ENCODE measurements around the gene GALNT14.

GALNT14 gene

DNA sequence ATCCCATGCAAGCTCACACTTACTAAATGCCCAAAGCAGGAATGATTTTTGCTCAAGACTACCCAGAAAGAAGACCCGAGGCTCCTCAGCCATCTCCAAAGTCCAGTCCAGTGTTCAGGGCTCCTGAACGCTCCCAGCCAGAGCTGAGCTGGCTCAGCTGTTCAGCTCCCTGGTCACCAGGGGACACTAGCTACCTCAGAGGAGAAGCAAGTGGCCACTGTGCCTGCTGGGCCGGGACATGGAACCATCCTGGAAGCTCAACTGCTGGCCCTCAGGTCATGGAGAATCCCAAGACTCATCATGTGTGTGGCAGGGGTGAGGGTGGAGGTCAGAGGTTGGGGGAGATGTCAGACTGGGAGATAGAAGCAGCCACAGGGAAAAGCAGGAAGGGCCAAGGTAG is 89.0 kb downstream of the GALNT14 start:
- H3K9me3 ChIP-seq (ENCODE audit: control insufficient read depth in 5 of 5, low read length in 5 of 5): no peaks in the 10 kb centered on the region
- H3K4me3 ChIP-seq (ENCODE audit: low read depth in 1 of 5, low read length in 5 of 5): no peak overlapping the region
- peaks cover 0 to 8% (median 0%) of the 10 kb centered on the region in 5 donors for H3K4me1 ChIP-seq (ENCODE audit: control insufficient read depth in 5 of 5, insufficient read depth in 5 of 5, low read length in 5 of 5)
- no peaks in the 10 kb centered on the region for H3K36me3 ChIP-seq (ENCODE audit: control insufficient read depth in 5 of 5, insufficient read depth in 5 of 5, low read length in 5 of 5)
- H3K27ac ChIP-seq (ENCODE audit: low read depth, low read length): no peak overlapping the region
- H3K9ac ChIP-seq (ENCODE audit: low read length in 5 of 5): no peak overlapping the region
- peaks cover 0 to 4% (median 0%) of the 10 kb centered on the region in 5 donors for H3K27me3 ChIP-seq (ENCODE audit: control insufficient read depth in 5 of 5, insufficient read depth in 4 of 5, low read length in 5 of 5)

DNA sequence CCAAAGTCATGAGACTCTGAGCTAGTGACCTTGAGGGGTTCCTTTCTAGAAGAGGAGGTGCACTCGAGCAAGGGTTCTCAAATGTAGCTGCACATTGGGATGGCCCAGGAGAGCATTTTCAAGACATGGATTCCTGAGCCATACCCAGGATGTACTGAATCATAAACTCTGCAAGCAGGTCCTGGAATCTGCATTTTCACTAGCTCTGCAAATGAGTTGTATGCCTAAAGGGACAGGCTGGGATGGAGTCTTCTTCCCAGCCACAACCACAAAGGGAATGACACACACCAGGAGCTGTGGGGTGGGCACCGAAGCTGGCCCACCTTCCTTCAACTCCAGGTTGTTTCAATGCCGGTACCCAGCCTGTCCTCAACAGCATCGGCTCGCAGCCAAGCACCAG is 90.6 kb downstream of the GALNT14 start:
- Histone ChIP-seq H3K27ac (ENCODE audit: low read depth, low read length) (no peak overlapping the region), H3K4me3 (ENCODE audit: low read depth in 1 of 5, low read length in 5 of 5) (no peak overlapping the region), H3K9me3 (ENCODE audit: control insufficient read depth in 5 of 5, low read length in 5 of 5) (no peaks in the 10 kb centered on the region), H3K9ac (ENCODE audit: low read length in 5 of 5) (no peak overlapping the region), H3K4me1 (ENCODE audit: control insufficient read depth in 5 of 5, insufficient read depth in 5 of 5, low read length in 5 of 5) (peaks cover 0 to 5% (median 0%) of the 10 kb centered on the region in 5 donors), H3K27me3 (ENCODE audit: control insufficient read depth in 5 of 5, insufficient read depth in 4 of 5, low read length in 5 of 5) (peaks cover 0 to 4% (median 0%) of the 10 kb centered on the region in 5 donors), H3K36me3 (ENCODE audit: control insufficient read depth in 5 of 5, insufficient read depth in 5 of 5, low read length in 5 of 5) (no peaks in the 10 kb centered on the region)

DNA sequence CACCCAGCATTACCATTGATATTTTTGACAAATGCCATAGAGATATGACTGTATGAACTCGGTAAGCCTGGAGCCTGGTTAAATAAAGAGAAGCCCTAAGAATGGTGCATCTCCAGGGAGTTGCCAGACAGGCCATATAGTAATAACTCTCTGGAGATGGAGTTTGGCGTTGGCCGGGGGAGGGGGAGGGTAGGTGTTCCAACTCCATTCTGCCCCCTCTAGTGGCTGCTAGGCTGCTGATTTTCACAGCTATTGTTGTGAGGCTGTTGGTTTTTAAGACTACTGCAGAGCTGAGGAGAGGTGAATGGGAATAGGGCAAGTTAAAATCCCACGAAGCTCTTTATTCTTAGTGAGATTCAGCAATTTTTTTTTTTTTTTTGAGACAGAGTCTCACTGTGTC is 99.9 kb downstream of the GALNT14 start:
- Histone ChIP-seq H3K9me3 (ENCODE audit: control insufficient read depth in 5 of 5, low read length in 5 of 5) (peaks cover 6 to 24% (median 23%) of the 10 kb centered on the region in 5 donors), H3K4me1 (ENCODE audit: control insufficient read depth in 5 of 5, insufficient read depth in 5 of 5, low read length in 5 of 5) (no peaks in the 10 kb centered on the region), H3K36me3 (ENCODE audit: control insufficient read depth in 5 of 5, insufficient read depth in 5 of 5, low read length in 5 of 5) (no peaks in the 10 kb centered on the region), H3K27ac (ENCODE audit: low read depth, low read length) (no peak overlapping the region), H3K4me3 (ENCODE audit: low read depth in 1 of 5, low read length in 5 of 5) (no peak overlapping the region), H3K9ac (ENCODE audit: low read length in 5 of 5) (no peak overlapping the region), H3K27me3 (ENCODE audit: control insufficient read depth in 5 of 5, insufficient read depth in 4 of 5, low read length in 5 of 5) (peaks cover 0 to 2% (median 0%) of the 10 kb centered on the region in 5 donors)

DNA sequence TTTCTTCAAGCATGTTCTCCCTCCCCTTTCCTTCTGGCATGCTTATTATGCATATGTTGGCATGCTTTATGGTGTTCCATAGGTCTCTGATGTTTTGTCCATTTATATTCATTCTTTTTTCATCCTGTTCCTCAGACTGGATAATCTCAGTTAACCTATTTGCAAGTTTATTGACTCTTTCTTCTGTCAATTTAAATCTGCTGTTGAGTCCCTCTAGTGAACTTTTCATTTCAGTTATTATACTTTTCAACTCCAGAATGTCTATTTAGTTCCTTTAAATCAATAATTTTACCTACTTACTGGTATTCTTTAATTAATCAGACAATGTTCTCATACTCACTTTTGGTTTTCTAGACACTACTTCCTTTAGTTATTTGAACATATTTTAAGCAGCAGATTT is 101.2 kb downstream of the GALNT14 start:
- no peaks in the 10 kb centered on the region for H3K27me3 ChIP-seq (ENCODE audit: control insufficient read depth in 5 of 5, insufficient read depth in 4 of 5, low read length in 5 of 5)
- H3K27ac ChIP-seq (ENCODE audit: low read depth, low read length): no peak overlapping the region
- no peak overlapping the region for H3K9ac ChIP-seq (ENCODE audit: low read length in 5 of 5)
- peaks cover 6 to 24% (median 23%) of the 10 kb centered on the region in 5 donors for H3K9me3 ChIP-seq (ENCODE audit: control insufficient read depth in 5 of 5, low read length in 5 of 5)
- H3K4me1 ChIP-seq (ENCODE audit: control insufficient read depth in 5 of 5, insufficient read depth in 5 of 5, low read length in 5 of 5): no peaks in the 10 kb centered on the region
- no peaks in the 10 kb centered on the region for H3K36me3 ChIP-seq (ENCODE audit: control insufficient read depth in 5 of 5, insufficient read depth in 5 of 5, low read length in 5 of 5)
- H3K4me3 ChIP-seq (ENCODE audit: low read depth in 1 of 5, low read length in 5 of 5): no peak overlapping the region

DNA sequence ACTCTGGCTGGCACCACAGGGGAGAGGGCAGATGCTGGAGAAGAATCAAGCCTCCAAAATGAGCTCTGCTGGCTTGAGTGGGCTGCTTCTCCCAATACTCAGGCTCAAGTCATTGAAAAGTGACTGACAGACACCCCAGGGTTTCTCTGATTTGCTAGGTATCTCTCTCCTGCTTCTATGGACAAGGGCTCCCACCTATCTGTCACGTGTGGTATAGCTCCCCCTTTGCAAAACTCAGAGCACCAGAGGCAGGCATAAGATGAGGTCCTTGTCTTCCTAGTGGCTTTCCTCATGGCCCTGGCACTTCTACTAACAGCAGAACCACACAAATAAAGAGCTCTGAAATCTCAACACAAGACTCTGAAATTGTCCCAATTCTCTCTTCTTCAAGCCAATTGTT is 105.2 kb downstream of the GALNT14 start:
- Histone ChIP-seq H3K27ac (ENCODE audit: low read depth, low read length) (no peak overlapping the region), H3K4me3 (ENCODE audit: low read depth in 1 of 5, low read length in 5 of 5) (no peak overlapping the region), H3K9me3 (ENCODE audit: control insufficient read depth in 5 of 5, low read length in 5 of 5) (peaks cover 6 to 24% (median 20%) of the 10 kb centered on the region in 5 donors)

DNA sequence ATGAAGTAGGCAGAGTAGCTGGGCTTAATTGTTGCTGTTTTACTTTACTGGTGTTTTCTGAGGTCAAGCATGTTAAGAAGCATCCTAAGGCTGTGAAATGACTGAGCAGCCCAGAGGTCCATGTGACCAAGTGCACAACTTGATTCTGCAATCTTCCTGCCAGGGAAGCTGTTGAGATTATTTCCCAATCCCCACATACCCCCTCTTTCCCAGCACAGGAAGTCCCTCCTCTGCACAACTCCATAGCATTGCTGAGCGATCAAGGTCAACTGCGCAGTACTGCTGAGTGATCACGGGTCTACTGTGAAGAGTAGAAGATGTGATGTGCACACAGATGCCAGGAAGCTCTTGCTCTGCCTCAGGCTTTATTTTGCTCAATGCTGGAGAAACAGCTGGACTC is 105.8 kb downstream of the GALNT14 start:
- no peak overlapping the region for H3K9ac ChIP-seq (ENCODE audit: low read length in 5 of 5)
- H3K4me1 ChIP-seq (ENCODE audit: control insufficient read depth in 5 of 5, insufficient read depth in 5 of 5, low read length in 5 of 5): no peaks in the 10 kb centered on the region
- H3K27ac ChIP-seq (ENCODE audit: low read depth, low read length): no peak overlapping the region
- H3K4me3 ChIP-seq (ENCODE audit: low read depth in 1 of 5, low read length in 5 of 5): no peak overlapping the region
- no peaks in the 10 kb centered on the region for H3K36me3 ChIP-seq (ENCODE audit: control insufficient read depth in 5 of 5, insufficient read depth in 5 of 5, low read length in 5 of 5)
- peaks cover 4 to 21% (median 17%) of the 10 kb centered on the region in 5 donors for H3K9me3 ChIP-seq (ENCODE audit: control insufficient read depth in 5 of 5, low read length in 5 of 5)
- peaks cover 0 to 3% (median 0%) of the 10 kb centered on the region in 5 donors for H3K27me3 ChIP-seq (ENCODE audit: control insufficient read depth in 5 of 5, insufficient read depth in 4 of 5, low read length in 5 of 5)

More for the DNA sequence above, 105.2 kb downstream of the GALNT14 start:
- H3K27me3 ChIP-seq (ENCODE audit: control insufficient read depth in 5 of 5, insufficient read depth in 4 of 5, low read length in 5 of 5): peaks cover 0 to 3% (median 0%) of the 10 kb centered on the region in 5 donors
- no peak overlapping the region for H3K9ac ChIP-seq (ENCODE audit: low read length in 5 of 5)
- no peaks in the 10 kb centered on the region for H3K4me1 ChIP-seq (ENCODE audit: control insufficient read depth in 5 of 5, insufficient read depth in 5 of 5, low read length in 5 of 5)
- no peaks in the 10 kb centered on the region for H3K36me3 ChIP-seq (ENCODE audit: control insufficient read depth in 5 of 5, insufficient read depth in 5 of 5, low read length in 5 of 5)

DNA sequence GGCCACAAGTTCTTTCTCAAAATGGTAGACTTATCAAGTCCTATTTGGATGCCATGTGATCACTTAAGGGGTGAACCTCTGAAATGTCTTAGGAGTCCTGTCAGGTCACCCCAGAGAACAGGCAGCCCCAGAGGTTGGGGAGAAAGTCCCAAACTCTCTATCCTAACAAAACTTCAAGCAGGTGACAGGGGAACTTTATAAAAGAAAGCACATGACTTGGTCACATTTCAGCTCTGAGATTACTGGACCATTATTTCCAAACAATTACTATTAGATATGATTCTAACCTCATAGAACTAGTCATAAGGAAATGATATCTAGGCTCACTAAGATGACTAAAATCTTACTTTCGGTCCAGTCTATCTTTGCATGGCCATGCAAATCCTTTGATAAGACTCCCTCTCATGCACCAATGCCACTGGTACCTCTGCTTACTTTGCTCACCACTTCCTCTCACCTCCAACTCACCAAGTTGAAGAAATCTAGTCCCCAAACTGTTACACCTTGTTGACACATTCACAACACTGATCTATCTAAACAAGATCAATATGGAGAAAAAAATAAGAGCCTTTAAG is 107.0 kb downstream of the GALNT14 start:
- Histone ChIP-seq H3K9me3 (ENCODE audit: control insufficient read depth in 5 of 5, low read length in 5 of 5) (peaks cover 0 to 10% (median 4%) of the 10 kb centered on the region in 5 donors), H3K36me3 (ENCODE audit: control insufficient read depth in 5 of 5, insufficient read depth in 5 of 5, low read length in 5 of 5) (no peaks in the 10 kb centered on the region), H3K27me3 (ENCODE audit: control insufficient read depth in 5 of 5, insufficient read depth in 4 of 5, low read length in 5 of 5) (peaks cover 0 to 3% (median 0%) of the 10 kb centered on the region in 5 donors), H3K4me3 (ENCODE audit: low read depth in 1 of 5, low read length in 5 of 5) (no peak overlapping the region), H3K9ac (ENCODE audit: low read length in 5 of 5) (no peak overlapping the region), H3K27ac (ENCODE audit: low read depth, low read length) (no peak overlapping the region), H3K4me1 (ENCODE audit: control insufficient read depth in 5 of 5, insufficient read depth in 5 of 5, low read length in 5 of 5) (no peaks in the 10 kb centered on the region)

DNA sequence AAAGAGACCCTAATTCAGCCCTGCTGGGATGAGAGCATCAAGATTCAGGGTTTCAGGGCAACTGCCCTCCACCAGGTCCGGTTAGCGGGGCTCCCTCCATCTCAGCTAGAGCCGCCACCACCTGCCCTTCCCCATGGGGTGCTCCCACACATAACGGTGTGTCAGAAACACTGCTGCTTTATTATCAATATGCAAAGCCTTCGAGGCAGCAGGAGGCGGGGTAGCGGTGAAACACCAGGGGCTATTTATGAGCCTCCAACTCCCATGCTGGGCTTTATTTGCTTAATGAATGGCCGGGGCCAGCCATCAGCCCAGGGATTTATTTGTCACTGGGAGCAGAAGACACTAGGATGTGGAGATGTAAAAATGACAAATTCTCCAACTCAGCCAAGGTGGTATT is 109.8 kb downstream of the GALNT14 start:
- Histone ChIP-seq H3K36me3 (ENCODE audit: control insufficient read depth in 5 of 5, insufficient read depth in 5 of 5, low read length in 5 of 5) (no peaks in the 10 kb centered on the region), H3K27ac (ENCODE audit: low read depth, low read length) (no peak overlapping the region), H3K4me1 (ENCODE audit: control insufficient read depth in 5 of 5, insufficient read depth in 5 of 5, low read length in 5 of 5) (no peaks in the 10 kb centered on the region), H3K9ac (ENCODE audit: low read length in 5 of 5) (no peak overlapping the region), H3K9me3 (ENCODE audit: control insufficient read depth in 5 of 5, low read length in 5 of 5) (peaks cover 0 to 1% (median 0%) of the 10 kb centered on the region in 5 donors), H3K4me3 (ENCODE audit: low read depth in 1 of 5, low read length in 5 of 5) (no peak overlapping the region), H3K27me3 (ENCODE audit: control insufficient read depth in 5 of 5, insufficient read depth in 4 of 5, low read length in 5 of 5) (peaks cover 0 to 3% (median 0%) of the 10 kb centered on the region in 5 donors)

DNA sequence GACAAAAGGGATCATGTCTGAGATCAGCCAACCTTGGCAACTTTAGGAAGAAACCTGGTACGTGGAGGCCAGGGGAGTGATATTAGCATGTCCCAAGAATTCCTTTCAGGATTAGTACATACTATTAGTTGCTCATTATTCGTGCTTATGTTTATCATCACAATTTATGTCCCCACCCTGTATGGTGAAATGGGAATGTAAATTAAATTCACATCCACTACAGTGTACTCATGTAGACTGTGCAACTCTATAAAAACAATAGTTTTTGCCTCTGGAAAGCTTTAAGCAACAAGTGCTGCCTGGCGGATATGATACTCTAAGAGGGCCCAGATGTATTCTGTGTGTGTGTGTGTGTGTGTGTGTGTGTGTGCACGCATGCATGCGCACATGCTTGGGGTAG is 110.7 kb downstream of the GALNT14 start:
- no peak overlapping the region for H3K9ac ChIP-seq (ENCODE audit: low read length in 5 of 5)
- H3K4me3 ChIP-seq (ENCODE audit: low read depth in 1 of 5, low read length in 5 of 5): no peak overlapping the region
- no peak overlapping the region for H3K27ac ChIP-seq (ENCODE audit: low read depth, low read length)
- H3K4me1 ChIP-seq (ENCODE audit: control insufficient read depth in 5 of 5, insufficient read depth in 5 of 5, low read length in 5 of 5): no peaks in the 10 kb centered on the region
- peaks cover 0 to 3% (median 0%) of the 10 kb centered on the region in 5 donors for H3K27me3 ChIP-seq (ENCODE audit: control insufficient read depth in 5 of 5, insufficient read depth in 4 of 5, low read length in 5 of 5)
- H3K9me3 ChIP-seq (ENCODE audit: control insufficient read depth in 5 of 5, low read length in 5 of 5): no peaks in the 10 kb centered on the region
- H3K36me3 ChIP-seq (ENCODE audit: control insufficient read depth in 5 of 5, insufficient read depth in 5 of 5, low read length in 5 of 5): no peaks in the 10 kb centered on the region

DNA sequence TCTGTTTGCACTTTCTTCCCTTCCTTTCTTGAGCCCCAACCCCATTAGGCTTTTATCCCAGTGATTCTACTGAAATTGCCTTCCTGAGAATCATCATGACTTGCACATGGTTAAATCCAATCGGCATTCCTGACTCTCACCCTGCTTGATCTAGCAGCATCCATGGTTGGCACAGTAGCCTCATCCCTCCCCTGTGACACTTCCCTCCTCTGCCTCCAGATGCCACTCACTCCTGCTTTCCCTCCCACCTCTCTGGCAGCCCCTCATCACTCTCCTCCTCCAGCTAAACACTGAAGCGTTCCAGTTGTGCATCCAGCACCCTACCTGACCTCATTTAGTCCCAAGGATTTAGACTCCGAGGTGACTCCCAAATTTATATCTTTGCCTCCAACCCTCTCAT is 114.7 kb downstream of the GALNT14 start:
- Histone ChIP-seq H3K4me1 (ENCODE audit: control insufficient read depth in 5 of 5, insufficient read depth in 5 of 5, low read length in 5 of 5) (peaks cover 0 to 2% (median 0%) of the 10 kb centered on the region in 5 donors), H3K27ac (ENCODE audit: low read depth, low read length) (no peak overlapping the region), H3K27me3 (ENCODE audit: control insufficient read depth in 5 of 5, insufficient read depth in 4 of 5, low read length in 5 of 5) (peaks cover 0 to 3% (median 0%) of the 10 kb centered on the region in 5 donors), H3K9ac (ENCODE audit: low read length in 5 of 5) (no peak overlapping the region), H3K36me3 (ENCODE audit: control insufficient read depth in 5 of 5, insufficient read depth in 5 of 5, low read length in 5 of 5) (no peaks in the 10 kb centered on the region), H3K4me3 (ENCODE audit: low read depth in 1 of 5, low read length in 5 of 5) (no peak overlapping the region), H3K9me3 (ENCODE audit: control insufficient read depth in 5 of 5, low read length in 5 of 5) (no peaks in the 10 kb centered on the region)

Data from subcutaneous abdominal adipose tissue (tissue), 5 donors.